Dendritic cell treated with granulocyte-macrophage colony-stimulating factor and Interleukin-4, amounts not matched to agents 40 ng/mL and 50 ng/mL, for 4 days (primary cell): ENCODE measurements around the gene FCER2.
"Not testable (repeated sequence)": the region's sequence is repeated elsewhere in the genome, so short reads cannot be mapped to it uniquely, and the experiment has no call there.

ENCODE experiments used
- H3K27ac Mint-ChIP-seq: one replicate; pipeline ENCODE4 v1.8.0; 2022; ENCODE audit warnings: mild to moderate bottlenecking, mixed read lengths
- H3K27me3 Mint-ChIP-seq: one replicate; pipeline ENCODE4 v1.8.0; 2022; ENCODE audit warnings: mild to moderate bottlenecking, mixed read lengths
- H3K36me3 Mint-ChIP-seq: one replicate; pipeline ENCODE4 v1.8.0; 2022; ENCODE audit warnings: low read depth, mixed read lengths
- H3K4me1 Mint-ChIP-seq: one replicate; pipeline ENCODE4 v1.8.0; 2022; ENCODE audit warnings: low read depth, mixed read lengths
- H3K4me3 Mint-ChIP-seq: one replicate; pipeline ENCODE4 v1.8.0; 2022; ENCODE audit warnings: mild to moderate bottlenecking, moderate library complexity, mixed read lengths
- H3K9me3 Mint-ChIP-seq: one replicate; pipeline ENCODE4 v1.8.0; 2022; ENCODE audit warnings: mixed read lengths
- intact Hi-C: fragments of 100-400 bp; cut with micrococcal nuclease; formaldehyde crosslinking; loops from one replicate; pipeline ENCODE4 v1.15.0; 2022

Gene FCER2

GRCh38 chr19:7650148-7650547 lies 51.8 kb downstream of the FCER2 start:
- H3K27me3 Mint-ChIP-seq, result no peaks in the 10 kb centered on the region
- intact Hi-C loops, result no loop called here
- H3K4me3 Mint-ChIP-seq, result no peak overlapping the region
- peaks cover 32% of the 10 kb centered on the region for H3K36me3 Mint-ChIP-seq
- no peak overlapping the region for H3K27ac Mint-ChIP-seq
- peaks cover 40% of the 10 kb centered on the region for H3K4me1 Mint-ChIP-seq
- H3K9me3 Mint-ChIP-seq, result no peaks in the 10 kb centered on the region

- no peak overlapping the region for H3K4me3 Mint-ChIP-seq
- H3K27me3 Mint-ChIP-seq, result no peaks in the 10 kb centered on the region
- peaks cover 49% of the 10 kb centered on the region for H3K36me3 Mint-ChIP-seq
- H3K4me1 Mint-ChIP-seq, result peaks cover 53% of the 10 kb centered on the region
- intact Hi-C loops, result loop anchor here (10.0 kb wide), 1 partner anchor 84 kb away; no protein-coding TSS in a partner anchor
- no peak overlapping the region for H3K27ac Mint-ChIP-seq
- no peaks in the 10 kb centered on the region for H3K9me3 Mint-ChIP-seq
Measured at GRCh38 chr19:7648265-7649014, 53.5 kb downstream of the FCER2 start.

GRCh38 chr19:7647156-7647555 lies 54.8 kb downstream of the FCER2 start:
- intact Hi-C loops, result loop anchor here (10.0 kb wide), 1 partner anchor 82 kb away; no protein-coding TSS in a partner anchor
- Mint-ChIP-seq H3K36me3 (peaks cover 62% of the 10 kb centered on the region), H3K27me3 (no peaks in the 10 kb centered on the region), H3K4me1 (peaks cover 54% of the 10 kb centered on the region), H3K4me3 (no peak overlapping the region), H3K27ac (no peak overlapping the region), H3K9me3 (no peaks in the 10 kb centered on the region)

GRCh38 chr19:7646426-7646700 lies 55.6 kb downstream of the FCER2 start:
- peak overlapping the region; percentile 51 for H3K27ac Mint-ChIP-seq
- no peak overlapping the region for H3K4me3 Mint-ChIP-seq
- H3K4me1 Mint-ChIP-seq, result peaks cover 61% of the 10 kb centered on the region
- H3K27me3 Mint-ChIP-seq, result no peaks in the 10 kb centered on the region
- H3K9me3 Mint-ChIP-seq, result no peaks in the 10 kb centered on the region
- intact Hi-C loops, result loop anchor here (10.0 kb wide), 1 partner anchor 82 kb away; no protein-coding TSS in a partner anchor
- H3K36me3 Mint-ChIP-seq, result peaks cover 70% of the 10 kb centered on the region

GRCh38 chr19:7645656-7646425 lies 56.1 kb downstream of the FCER2 start:
- peak overlapping the region; percentile 35 for H3K4me3 Mint-ChIP-seq
- H3K9me3 Mint-ChIP-seq, result no peaks in the 10 kb centered on the region
- intact Hi-C loops, result loop anchor here (10.0 kb wide), 1 partner anchor 81 kb away; no protein-coding TSS in a partner anchor
- H3K4me1 Mint-ChIP-seq, result peaks cover 67% of the 10 kb centered on the region
- H3K27me3 Mint-ChIP-seq, result no peaks in the 10 kb centered on the region
- peak overlapping the region; percentile 51 for H3K27ac Mint-ChIP-seq
- H3K36me3 Mint-ChIP-seq, result peaks cover 75% of the 10 kb centered on the region

- H3K36me3 Mint-ChIP-seq, result peaks cover 82% of the 10 kb centered on the region
- no peaks in the 10 kb centered on the region for H3K27me3 Mint-ChIP-seq
- peaks cover 73% of the 10 kb centered on the region for H3K4me1 Mint-ChIP-seq
- no peak overlapping the region for H3K4me3 Mint-ChIP-seq
- H3K9me3 Mint-ChIP-seq, result no peaks in the 10 kb centered on the region
- intact Hi-C loops, result loop anchor here (10.0 kb wide), 1 partner anchor 80 kb away; no protein-coding TSS in a partner anchor
- peak overlapping the region; percentile 51 for H3K27ac Mint-ChIP-seq
Measured at GRCh38 chr19:7645163-7645562, 56.8 kb downstream of the FCER2 start.

GRCh38 chr19:7644550-7644877 lies 57.4 kb downstream of the FCER2 start:
- Mint-ChIP-seq H3K4me3 (no peak overlapping the region), H3K4me1 (peaks cover 80% of the 10 kb centered on the region), H3K27ac (no peak overlapping the region), H3K9me3 (no peaks in the 10 kb centered on the region), H3K36me3 (peaks cover 88% of the 10 kb centered on the region), H3K27me3 (no peaks in the 10 kb centered on the region)
- intact Hi-C loops, result loop anchor here (10.0 kb wide), 1 partner anchor 80 kb away; no protein-coding TSS in a partner anchor

- Mint-ChIP-seq H3K27ac (peak overlapping the region; percentile 50), H3K4me1 (peaks cover 86% of the 10 kb centered on the region), H3K36me3 (peaks cover 94% of the 10 kb centered on the region)
- H3K4me3 Mint-ChIP-seq, H3K27me3 Mint-ChIP-seq, H3K9me3 Mint-ChIP-seq: not testable (repeated sequence)
- intact Hi-C loops, result loop anchor here (10.0 kb wide), 1 partner anchor 79 kb away; no protein-coding TSS in a partner anchor
Measured at GRCh38 chr19:7643629-7644549, 58.0 kb downstream of the FCER2 start.

GRCh38 chr19:7643031-7643415 lies 58.9 kb downstream of the FCER2 start:
- Mint-ChIP-seq H3K9me3 (no peaks in the 10 kb centered on the region), H3K27ac (peak overlapping the region; percentile 50), H3K27me3 (no peaks in the 10 kb centered on the region), H3K36me3 (peaks cover 100% of the 10 kb centered on the region), H3K4me1 (peaks cover 93% of the 10 kb centered on the region), H3K4me3 (no peak overlapping the region)
- intact Hi-C loops, result loop anchor here (10.0 kb wide), 1 partner anchor 78 kb away; no protein-coding TSS in a partner anchor

- Mint-ChIP-seq H3K4me1 (peaks cover 93% of the 10 kb centered on the region), H3K4me3 (no peak overlapping the region), H3K36me3 (peaks cover 100% of the 10 kb centered on the region), H3K27me3 (no peaks in the 10 kb centered on the region), H3K27ac (peak overlapping the region; percentile 50), H3K9me3 (no peaks in the 10 kb centered on the region)
- intact Hi-C loops, result loop anchor here (10.0 kb wide), 1 partner anchor 78 kb away; no protein-coding TSS in a partner anchor
Measured at GRCh38 chr19:7642295-7643030, 59.5 kb downstream of the FCER2 start.

GRCh38 chr19:7641290-7642276 lies 60.3 kb downstream of the FCER2 start:
- Mint-ChIP-seq H3K36me3 (peaks cover 100% of the 10 kb centered on the region), H3K9me3 (no peaks in the 10 kb centered on the region), H3K4me3 (no peak overlapping the region), H3K4me1 (peaks cover 89% of the 10 kb centered on the region), H3K27ac (no peak overlapping the region), H3K27me3 (no peaks in the 10 kb centered on the region)
- intact Hi-C loops, result loop anchor here (10.0 kb wide), 1 partner anchor 77 kb away; no protein-coding TSS in a partner anchor

GRCh38 chr19:7640803-7641202 lies 61.1 kb downstream of the FCER2 start:
- H3K9me3 Mint-ChIP-seq, result no peaks in the 10 kb centered on the region
- intact Hi-C loops, result loop anchor here (10.0 kb wide), 1 partner anchor 76 kb away; no protein-coding TSS in a partner anchor
- H3K4me1 Mint-ChIP-seq, result peaks cover 85% of the 10 kb centered on the region
- peaks cover 93% of the 10 kb centered on the region for H3K36me3 Mint-ChIP-seq
- no peaks in the 10 kb centered on the region for H3K27me3 Mint-ChIP-seq
- no peak overlapping the region for H3K4me3 Mint-ChIP-seq
- no peak overlapping the region for H3K27ac Mint-ChIP-seq
